Measurements from ENCODE around the gene BCL11A.
A peak's percentile ranks its signal among the peaks of the same experiment; 100 is the strongest.

Gene BCL11A

DNA sequence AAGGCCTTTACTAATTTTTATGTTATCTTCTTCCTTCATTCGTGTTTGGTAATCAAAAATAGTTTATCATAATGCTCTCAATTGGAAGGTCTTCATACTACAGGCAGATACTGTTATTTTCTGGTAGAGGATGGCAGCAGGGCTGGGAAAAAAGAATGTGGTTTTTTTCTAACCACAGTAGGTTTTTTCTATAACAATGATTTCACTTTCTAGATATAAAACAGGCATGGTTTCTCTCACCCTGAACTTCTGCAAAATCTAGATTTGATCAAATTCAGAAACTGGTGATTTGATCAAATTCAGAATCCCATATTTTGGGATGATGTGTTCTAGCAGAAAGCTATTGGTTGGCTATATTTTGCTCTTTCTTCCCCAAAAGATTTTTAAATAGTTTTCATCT is 27.6 kb downstream of the BCL11A start:
- DNase-seq (ENCODE audit: low spot score): no peak

DNA sequence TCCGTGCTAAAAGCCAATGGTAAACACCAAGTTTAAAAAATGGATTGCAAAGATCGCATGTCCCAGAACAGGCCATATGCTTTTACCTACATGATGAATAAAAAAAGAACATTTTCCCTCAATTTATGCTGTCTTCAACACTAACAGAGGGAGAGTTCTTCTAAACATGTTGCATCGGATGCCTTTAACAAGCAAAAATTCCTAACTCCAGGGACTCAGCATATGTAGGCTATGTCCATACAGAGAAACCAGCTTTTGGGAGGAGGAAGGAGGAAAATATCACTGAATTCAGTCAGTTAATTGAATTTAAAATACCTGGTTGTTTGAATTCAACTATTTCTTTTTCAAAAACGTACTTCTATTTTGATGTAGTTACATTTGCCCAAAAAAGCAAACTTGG is 28.6 kb downstream of the BCL11A start:
- DNase-seq (ENCODE audit: low spot score): no peak

DNA sequence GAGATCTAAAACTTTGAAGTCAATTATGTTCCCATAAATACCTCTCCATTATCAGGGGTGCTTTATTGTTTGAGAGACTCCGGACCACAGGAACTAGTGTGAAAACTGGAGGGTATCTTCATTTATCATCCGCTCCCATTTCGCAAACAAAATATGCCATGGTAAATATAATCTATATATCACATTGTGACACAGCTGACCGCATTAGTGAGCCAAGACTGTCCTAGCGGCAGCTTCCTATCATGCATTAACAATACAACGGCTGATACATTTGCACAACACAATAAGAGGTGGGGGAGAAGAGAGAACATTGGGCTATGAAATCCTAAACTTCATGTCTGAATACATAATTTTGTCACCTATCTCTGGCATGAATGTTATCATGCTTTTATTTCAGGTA is 29.5 kb downstream of the BCL11A start:
- DNase-seq (ENCODE audit: low spot score): no peak

DNA sequence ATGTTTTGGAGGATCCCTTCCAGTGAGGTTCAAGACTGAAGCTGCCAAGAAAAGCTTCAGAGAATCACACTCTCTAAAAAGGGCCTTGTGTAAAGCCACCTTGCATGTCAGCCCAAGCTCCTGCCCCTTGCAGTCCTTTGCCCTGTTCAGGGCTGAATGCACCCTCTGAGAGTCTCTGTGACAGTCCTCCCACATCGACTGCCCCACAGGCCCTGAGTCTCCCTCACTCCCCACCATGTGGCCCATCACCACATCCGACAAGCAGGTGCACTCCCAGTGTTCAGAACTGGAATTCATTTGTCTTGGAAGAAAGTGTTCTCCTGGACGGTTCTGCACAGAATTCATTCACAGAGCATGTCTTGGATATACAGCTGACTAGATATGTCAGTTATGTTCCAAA is 31.0 kb downstream of the BCL11A start:
- no peak for DNase-seq (ENCODE audit: low spot score)

DNA sequence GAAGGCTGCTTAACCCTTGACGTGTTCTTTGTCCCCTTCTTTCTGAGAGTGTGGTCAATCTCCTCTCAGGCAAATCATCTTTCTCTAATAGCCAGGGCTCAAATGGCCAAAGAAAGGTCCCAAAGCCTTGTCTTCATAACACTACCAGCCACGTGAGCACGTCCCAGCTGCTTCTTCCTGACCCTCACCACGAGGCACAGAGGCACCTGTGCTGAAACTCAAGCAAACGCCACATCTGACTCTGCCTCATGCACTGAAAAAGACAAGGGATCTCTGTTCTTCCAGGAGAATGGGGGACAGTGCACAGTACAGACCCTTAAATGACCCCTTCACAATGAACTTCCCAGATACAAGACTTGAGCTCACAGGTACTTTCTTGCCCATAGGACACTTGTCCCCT is 31.8 kb downstream of the BCL11A start:
- no peak for DNase-seq (ENCODE audit: low spot score)

DNA sequence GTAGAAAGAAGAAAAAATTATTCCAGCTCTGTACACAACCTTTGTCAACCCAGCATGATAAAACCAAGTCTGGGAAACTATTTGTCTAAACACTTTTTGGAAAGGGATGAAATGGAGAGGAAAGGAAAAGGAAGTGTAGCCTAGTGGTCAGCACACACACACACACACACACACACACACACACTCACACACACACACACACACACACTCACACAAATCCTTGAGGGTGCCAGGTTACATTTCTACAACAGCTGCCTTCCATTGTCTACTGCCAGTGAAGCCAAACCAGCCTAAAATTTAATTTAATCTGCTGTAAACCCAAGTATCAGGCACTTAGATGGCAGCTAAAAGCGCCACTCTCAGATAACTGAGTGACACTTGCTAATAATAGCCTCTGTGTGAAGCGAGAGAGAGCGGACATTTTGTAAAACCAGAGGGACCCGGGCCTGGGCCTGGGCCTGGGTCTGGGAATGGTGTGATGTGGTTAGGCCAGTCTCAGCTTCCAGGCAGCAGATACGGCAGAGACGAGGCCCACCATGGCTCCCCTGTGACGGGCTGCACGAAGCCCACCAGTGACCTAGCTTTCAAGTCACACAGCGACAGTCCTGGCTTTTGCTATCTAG is 32.4 kb downstream of the BCL11A start:
- no peak for DNase-seq (ENCODE audit: low spot score)

DNA sequence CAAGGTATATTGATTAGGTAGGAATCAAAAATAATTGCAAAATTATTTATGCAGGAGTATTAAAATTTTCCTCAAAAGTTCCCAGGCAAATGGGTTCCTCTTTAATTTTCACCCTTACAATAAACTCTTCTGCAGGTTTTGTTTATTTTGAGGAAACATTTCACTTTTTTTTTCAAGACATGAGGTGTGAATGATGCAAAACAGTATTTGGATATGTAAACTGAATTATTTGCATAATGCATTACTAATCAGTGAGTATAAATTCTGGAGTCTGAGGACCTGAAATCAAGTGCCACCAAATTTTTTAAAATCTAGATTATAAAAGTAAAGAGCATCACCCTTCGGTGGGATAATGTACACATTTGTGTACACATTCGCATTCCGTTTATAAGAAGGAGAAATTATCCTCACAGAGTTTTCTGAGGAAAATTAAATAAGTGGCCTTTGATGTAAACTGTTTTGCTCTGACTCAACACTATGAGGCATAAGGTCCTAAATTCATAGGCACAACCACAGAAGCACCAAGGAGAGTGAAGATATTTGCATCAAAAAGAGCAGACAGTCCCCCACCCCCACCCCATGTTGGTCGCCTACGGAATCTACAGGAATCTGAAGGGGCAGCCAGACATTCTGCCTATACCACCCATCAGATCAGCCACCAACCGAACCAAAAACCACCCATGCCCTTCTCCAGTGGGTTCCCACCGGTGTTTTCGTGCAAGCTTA is 33.1 kb downstream of the BCL11A start:
- DNase-seq (ENCODE audit: low spot score): no peak

DNA sequence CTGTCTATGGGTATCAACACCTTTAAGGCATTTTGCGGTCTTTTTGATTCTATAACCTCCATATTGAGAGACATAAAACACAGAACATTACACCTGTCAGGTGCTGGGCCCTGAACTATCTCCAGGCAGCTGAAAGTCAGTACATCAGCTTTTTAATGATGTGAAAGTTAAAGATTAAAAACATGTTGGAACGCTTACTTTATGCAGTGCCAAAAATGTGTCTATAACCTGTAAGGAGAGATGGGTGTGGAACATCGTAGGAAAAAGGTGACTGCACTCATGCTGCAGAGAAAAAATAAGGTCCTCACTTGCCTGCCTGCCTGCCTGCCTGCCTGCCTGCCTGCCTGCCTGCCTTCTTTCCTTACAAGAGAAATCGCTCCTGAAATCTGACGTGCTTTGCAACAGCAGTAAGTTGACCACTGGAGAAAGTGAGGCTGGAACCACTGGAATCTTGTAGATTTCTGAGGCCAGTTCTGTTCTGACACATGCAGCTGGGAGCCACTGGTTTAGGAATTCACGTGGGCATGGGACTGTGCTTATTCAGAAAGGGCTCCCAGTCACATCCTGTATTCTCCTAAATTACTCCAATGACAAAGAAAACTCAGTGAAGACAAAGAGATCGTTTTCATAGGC is 34.1 kb downstream of the BCL11A start:
- DNase-seq (ENCODE audit: low spot score): no peak

DNA sequence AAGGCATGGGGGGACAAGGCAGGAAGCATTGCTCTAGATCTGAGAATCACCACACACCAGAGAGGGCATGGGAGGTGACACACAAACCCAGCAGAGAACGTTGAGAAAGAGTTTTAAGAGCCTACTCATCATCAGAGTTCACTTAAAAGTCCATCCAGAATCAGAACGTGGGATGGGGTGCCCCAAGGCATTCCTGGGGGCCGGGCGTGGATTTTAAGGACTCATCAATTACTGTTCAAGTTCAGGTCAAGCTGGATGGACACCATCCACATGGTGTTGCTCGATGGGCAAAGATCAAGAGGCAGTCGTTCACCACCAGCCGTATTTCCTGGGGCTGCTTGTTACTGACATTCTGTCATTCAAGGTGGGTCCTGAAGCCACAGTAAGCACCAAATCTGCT is 34.9 kb downstream of the BCL11A start:
- no peak for DNase-seq (ENCODE audit: low spot score)

DNA sequence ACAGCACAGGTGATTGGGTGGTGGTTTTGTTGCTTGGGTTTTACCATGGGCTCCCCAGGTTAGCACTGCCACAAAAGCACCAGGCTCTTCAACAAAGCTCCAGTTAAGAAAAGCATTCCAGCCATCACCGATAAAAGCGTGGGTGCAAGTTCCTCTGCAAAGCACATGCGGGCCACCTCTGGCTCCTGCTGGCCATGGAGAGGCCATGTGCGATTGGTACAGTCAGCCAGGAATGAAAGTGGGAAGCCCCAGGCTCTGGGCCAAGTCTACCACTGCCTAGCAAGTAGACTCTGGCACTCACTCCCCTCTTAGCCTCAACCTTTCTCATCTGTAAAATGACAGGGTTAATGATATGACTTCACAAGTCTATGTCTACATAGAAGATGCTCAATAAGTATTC is 36.0 kb downstream of the BCL11A start:
- no peak for DNase-seq (ENCODE audit: low spot score)

DNA sequence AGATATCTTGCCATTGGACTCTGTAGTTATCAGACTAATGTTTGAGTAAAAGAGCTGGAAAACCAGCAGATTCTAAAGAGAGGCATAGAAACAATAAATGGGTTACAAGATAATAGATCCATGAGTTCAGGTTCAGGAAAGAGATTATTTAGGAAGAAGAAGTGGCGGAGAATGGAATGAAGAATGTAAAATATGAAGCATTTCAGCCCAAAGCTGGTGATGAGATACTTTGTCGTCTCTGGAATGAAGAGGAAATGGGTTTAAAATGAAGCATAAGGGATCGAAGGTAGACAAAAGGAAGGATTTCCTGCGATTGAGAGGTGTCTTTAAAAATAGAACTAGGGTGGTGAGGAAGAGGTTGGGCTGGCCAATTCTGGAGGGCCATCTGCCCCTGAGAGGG is 36.6 kb downstream of the BCL11A start:
- no peak for DNase-seq (ENCODE audit: low spot score)

DNA sequence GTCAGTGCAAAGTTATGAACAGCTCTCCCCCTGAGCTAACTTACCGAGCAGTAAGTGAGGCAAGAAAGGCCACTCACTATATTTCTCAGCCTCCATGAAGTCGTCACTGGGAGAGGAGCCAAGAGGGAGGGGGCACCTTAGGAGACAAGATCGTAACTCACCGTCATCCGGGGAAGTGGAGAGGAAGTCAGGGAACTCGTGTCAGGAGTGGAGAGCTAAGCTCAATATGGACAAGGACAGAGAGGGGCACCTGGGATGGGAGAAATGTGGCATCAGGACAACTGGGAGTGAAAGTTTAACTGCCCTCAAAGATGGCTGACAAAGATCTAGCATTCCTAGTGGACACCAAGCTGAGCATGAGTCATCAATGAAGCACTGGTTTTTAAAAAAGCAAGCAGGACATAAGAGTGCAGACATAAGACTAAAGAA is 37.1 kb downstream of the BCL11A start:
- peak; percentile 24 for DNase-seq (ENCODE audit: low spot score)

DNA sequence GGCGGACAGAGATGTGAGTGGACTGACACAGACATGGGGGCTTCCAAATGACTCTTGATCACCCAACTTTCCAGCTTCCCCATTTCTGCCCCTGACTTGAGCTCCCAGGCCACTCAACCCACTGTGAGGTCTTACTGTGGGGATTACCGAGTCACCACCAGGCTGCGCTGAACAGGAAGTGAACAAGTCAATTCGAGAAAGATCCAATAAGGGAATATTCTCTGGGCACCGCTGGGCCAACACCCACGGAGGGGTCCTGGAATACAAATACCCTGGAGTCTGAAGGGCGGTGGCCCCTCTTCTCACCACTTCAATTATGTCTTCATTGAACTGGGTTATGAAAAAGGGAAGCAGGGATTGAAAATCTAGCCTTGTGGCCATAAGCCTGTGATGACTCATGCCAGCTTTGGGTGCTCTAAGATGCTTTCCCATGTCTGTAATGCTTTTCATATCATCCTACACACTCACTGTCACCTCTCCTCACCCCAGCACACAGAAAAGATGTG is 37.7 kb downstream of the BCL11A start:
- DNase-seq (ENCODE audit: low spot score): no peak

DNA sequence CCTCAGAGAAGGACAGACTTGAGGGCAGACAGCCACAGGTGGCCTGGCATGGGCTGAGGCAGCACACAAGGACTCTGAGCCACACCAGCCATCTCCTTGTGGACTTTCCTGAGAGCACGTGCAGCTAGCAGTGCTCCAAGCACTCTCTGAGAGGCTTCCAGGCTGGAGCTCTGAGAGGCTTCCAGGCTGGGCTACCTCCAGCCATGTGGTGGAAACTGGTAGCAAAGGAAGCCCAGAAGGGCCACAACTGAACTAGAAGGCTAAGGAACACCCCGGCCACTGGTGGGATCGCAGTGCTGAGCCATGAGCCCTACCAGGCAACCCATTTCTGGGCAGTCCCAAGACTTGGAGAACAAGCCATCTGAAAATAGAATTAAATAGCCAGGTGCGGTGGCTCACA is 39.5 kb downstream of the BCL11A start:
- DNase-seq (ENCODE audit: low spot score): no peak

DNA sequence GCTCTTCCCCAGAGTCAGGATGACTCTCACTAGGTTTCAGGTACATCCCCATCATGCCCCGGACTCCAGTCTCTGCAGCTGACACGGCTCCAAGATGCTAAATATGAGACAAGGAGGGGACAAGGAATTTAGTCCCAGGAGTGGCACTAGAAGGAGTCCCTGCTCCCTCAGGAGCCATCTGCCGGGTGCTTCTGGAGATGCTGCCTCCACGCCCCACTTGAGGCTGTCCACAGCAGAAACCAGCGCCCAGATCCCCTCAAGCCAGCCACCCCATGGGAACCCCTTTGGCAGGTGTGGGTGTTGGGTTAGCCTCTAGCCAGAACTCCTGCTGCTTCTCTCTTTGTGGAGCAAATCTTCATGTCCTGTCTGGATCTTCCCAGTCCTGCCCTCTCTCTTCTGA is 40.3 kb downstream of the BCL11A start:
- no peak for DNase-seq (ENCODE audit: low spot score)

DNA sequence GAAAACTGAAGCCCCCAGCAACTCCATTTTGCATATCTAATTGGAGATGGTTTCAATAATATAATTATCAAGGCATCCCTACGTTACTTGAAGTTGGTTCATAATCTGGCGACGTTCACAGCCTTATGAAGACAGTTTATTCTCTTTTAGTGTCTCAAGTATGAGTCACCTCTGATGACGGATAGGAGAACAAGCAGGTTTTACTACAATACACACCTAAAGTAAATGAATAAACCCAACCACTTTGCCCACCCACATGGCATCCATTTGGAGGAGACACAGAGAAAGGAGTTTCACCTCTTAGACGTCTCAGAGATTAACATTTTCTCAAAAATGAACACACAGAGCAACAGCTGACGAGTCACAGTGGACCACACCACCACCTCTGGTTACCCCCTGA is 40.8 kb downstream of the BCL11A start:
- DNase-seq (ENCODE audit: low spot score): peak; percentile 29

DNA sequence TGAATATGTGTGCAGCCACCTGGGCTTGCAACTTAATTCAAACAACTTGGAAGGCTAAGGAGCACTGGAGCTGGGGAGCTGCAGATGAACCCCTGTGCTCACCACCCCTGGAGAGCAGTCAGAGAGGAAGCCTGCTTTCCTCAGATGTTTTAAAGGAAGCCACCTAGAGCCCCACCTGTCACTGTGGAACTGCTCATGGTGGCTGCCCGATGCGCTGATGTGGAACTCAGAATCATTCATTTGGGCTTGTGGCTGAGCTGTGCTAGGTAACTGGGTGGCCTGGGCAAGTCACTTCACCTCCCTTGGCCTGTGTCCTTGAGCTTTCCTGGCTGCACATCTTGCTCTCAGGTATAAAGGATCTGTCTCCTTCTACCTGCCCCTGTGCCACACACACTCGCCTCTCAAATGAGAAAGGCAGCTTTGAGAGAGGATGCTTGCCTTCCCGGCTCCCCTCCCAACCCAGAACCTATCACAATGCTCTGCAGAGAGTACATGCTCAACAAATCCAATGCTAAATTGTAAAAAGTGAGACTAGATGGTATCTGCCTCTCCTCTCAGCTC is 41.3 kb downstream of the BCL11A start:
- no peak for DNase-seq (ENCODE audit: low spot score)

DNA sequence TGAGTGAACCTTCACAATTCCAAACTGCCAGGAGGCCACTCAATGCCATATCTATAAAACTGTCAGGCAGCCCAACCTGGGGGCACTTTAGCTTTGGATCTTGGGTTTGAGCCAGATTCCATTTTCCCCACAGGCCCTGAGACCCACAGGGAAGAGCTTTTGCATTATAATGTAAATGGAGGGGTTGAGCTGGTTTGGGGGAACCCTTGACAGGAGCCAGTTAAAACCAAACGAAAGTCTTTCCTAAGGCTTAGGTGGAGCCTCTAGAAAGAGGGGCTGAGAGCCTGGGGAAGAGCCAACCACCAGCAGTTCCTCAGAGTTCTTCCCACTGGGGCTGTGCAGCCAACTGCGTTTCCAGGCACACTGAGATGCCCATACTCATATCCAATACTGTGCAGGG is 42.7 kb downstream of the BCL11A start:
- no peak for DNase-seq (ENCODE audit: low spot score)

DNA sequence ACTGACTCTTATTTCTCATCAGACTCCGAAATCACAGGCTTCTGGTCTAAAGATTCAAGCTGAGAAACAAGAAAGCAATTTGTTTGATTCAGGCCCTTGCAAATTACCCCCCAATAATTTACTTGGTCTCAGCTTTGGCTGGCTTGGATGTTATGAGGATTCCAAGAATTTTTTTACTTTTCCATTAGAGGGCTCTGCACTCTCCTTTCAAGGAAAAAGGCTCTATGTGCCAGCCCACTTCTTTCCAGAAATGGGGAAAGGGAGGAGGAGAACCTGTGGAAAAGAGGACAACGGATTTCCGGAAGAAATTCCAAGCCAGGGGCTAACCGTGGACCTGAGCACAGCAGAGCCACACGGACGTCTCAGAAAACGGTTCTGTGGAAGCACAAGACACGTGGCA is 44.4 kb downstream of the BCL11A start:
- DNase-seq (ENCODE audit: low spot score): no peak

DNA sequence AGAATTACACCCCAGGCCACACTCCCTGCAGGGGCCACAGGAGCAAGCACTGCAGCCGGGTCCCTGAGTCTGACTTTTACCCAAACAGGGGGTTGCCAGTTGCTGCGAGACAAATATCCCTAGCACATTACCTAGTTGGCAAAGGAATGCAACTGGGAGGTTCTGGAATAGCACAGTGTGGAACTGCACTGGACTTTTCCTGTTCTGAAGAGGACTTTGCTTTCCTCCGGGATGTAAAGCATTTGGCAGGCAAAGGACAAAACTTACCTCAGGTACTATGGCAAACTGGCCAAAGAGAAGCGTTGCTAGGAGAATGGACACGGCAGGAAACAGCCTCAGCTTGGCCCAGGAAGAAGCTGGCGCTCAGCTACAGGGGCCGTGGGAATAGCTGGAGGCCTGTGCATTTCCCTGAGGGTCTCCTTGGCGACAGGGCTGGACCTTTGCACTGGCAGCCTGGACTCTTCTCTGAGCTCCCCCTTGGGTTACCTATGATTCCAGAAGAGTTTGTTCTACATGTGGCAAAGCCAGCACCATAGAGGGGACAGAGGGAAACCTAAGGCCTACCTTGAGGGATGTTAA is 45.0 kb downstream of the BCL11A start:
- DNase-seq (ENCODE audit: low spot score): no peak

DNA sequence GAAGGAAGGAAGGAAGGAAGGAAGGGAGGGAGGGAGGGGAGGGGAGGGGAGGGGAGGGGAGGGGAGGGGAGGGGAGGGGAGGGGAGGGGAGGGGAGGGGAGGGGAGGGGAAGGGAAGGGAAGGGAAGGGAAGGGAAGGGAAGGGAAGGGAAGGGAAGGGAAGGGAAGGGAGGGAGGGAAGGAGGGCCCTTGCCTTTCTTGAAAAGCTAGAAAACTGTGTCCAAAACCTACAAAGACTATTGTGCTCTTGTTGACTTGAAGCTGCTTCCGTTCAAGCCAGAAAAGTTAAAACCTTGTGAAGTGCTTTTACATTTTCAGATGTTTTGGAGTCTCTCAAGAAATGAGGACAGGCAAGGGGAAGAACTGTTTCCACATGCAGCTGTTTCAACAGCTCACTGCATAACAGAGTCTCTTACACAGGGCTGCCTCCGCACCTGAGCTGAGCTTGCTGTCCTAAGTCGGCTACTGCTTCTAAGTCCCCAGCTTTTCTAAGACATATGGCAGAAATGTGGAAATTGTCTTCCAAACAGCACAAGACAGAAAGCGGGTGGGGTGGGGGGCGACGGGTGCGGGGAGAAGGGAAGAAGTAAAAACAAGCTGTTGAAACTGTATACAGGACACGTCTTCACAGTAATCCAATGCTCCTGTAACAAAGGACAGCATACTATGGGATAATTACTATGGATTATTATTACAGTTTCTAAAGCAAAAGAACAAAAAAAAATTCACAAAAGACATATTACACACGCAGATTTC is 46.1 kb downstream of the BCL11A start:
- DNase-seq (ENCODE audit: low spot score): no peak

DNA sequence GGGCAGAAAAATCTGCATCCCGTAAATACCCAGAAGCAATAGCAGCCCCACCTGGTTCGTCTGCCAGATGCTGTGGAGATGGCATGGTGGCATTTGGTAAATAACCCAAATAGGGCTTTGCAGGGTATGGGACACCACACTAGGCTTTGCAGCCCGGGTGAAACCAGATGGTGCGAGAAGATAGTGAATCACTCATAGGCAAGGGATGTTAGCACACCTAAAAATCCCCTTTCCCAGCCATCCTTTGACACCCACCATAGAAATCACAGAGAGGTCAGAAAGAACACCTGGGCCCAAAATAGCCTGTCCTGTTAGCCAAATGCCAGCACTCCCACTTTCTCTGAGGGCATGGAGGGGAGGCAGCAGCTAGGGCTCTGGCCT is 47.6 kb downstream of the BCL11A start:
- no peak for DNase-seq (ENCODE audit: low spot score)
